ENCODE data around the gene LARP7.

DNA sequence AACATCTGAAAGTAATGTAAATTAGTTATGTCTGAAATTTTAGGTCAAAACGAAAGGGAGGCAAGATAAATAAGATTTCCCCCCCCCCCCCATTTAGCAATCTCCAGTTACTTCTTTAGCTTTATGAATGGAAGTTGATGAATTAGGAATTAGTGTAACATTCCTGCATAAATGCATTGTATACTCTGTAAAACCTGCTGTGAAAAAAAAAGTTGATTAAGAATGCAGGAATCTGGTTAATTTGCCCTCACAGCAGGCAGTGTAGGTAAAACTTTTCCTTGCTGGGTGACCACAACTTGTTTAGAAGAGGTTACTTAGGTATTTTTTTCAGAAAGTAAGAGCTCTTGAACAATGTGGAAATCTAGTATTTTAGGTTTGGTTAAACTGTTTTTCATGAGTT, 15.3 kb downstream of the LARP7 start:
- no peak for TF ChIP-seq POLR2A (IDR thresholded peaks at IDR 0.05)
- TF ChIP-seq, protein P1, sequence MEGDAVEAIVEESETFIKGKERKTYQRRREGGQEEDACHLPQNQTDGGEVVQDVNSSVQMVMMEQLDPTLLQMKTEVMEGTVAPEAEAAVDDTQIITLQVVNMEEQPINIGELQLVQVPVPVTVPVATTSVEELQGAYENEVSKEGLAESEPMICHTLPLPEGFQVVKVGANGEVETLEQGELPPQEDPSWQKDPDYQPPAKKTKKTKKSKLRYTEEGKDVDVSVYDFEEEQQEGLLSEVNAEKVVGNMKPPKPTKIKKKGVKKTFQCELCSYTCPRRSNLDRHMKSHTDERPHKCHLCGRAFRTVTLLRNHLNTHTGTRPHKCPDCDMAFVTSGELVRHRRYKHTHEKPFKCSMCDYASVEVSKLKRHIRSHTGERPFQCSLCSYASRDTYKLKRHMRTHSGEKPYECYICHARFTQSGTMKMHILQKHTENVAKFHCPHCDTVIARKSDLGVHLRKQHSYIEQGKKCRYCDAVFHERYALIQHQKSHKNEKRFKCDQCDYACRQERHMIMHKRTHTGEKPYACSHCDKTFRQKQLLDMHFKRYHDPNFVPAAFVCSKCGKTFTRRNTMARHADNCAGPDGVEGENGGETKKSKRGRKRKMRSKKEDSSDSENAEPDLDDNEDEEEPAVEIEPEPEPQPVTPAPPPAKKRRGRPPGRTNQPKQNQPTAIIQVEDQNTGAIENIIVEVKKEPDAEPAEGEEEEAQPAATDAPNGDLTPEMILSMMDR (IDR thresholded peaks at IDR 0.05) = no peak
